GM19328 (cell line): ENCODE measurements around the gene ATP5MC2.
"Not testable (repeated sequence)": the region's sequence is repeated elsewhere in the genome, so short reads cannot be mapped to it uniquely, and the experiment has no call there.

Source experiments
- ATAC-seq: cut with Tn5 transposase; IDR thresholded peaks from one replicate; pipeline ENCODE4 v1.9.1; 2021; ENCODE audit warnings: mild to moderate bottlenecking, moderate library complexity; ENCODE audit not compliant: unreplicated experiment

ATP5MC2 gene

DNA sequence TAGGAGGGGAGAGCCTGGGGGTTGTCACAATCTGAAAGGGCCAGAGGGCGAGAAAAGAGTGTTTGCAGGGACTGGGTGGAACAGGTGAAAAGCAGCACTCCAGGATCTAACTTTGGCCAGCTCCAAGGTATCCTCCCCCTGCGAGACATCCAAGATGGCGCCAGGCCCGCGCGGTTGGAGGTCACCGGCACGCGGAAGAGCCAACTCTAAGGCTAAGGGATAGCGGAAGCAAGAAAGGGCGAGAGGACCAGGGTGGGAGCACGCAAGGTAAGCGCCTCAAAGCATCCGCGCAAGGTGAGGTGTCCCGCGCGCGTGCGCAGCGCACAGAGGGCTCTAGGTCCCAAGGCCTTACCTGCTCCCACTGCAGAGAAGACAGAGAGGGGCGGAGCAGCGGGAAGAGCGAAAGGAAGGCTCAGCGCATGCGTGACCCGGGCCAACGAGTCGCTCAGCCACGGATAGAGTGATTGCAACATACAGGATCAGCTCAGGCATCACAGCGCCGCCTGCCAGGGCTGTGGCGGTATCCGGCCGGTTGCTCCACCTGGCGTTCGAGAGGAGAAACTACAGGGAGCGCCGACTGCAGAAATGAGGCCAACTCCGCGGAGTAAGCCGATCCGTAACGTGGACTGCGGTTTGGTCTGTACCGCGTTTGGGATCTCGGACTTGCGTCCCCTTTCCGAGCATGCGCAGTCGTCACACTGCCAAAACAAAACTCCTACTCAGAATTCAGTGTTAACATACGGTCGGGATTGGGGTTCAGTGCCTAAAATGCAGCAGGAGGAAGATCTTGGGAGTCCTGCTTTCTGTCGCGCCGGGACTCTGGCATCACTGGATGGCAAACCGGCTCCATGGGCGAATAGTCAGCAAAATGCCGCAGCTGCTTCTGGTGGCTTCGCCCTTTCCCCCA lies at the start of gene ATP5MC2:
ATP5MC2 (minus strand) TSS at position 383 of the 907 bp plus-strand sequence. CDS start 3,469 bp downstream, outside the sequence.
- ATAC-seq: peak; percentile 95

DNA sequence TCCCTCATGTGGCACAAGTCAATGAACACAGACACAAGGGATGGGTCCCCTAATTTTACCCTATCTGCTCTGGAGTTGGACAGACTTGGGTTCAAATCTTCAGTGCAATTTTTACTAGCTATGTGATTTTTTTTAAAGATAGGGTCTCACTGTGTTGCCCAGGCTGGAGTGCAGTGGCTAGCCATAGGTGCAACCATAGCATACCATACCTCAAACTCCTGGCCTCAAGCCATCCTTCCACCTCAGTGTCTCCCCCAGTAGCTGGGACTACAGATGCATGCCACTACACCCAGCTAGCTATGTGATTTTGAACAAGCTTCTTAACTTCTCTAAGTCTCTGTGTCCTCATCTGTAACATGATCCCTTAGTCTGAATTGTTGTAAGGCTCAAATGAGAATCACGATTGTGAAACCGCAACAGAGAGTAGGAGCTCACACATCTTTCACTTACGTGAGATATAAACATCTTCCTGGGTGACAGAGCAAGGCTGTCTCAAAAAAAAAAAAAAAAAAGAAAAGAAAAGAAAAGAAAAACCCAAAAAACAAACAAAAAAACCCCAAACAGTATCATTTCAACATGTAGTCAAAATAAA lies 46.7 kb upstream of the ATP5MC2 start:
- no peak for ATAC-seq

GRCh38 chr12:53720946-53721345 lies 45.1 kb upstream of the ATP5MC2 start:
- no peak for ATAC-seq

GRCh38 chr12:53719649-53720048 lies 43.8 kb upstream of the ATP5MC2 start:
- no peak for ATAC-seq

DNA sequence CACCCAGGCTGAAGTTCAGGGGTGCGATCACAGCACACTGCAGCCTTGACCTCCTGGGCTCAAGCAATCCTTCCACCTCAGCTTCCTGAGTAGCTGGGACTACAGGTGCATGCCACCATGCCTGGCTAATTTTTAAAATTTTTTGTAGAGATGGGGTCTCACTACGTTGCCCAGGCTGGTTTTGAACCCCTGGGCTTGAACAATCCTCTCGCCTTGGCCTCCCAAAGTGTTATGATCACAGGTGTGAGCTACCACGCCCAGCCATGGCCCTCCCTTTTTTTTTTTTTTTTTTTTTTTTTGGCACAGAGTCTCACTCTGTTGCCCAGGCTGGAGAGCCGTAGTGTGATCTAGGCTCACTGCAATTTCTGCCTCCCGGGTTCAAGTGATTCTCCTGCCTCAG lies 42.7 kb upstream of the ATP5MC2 start:
- ATAC-seq: not testable (repeated sequence)

GRCh38 chr12:53717319-53717718 lies 41.4 kb upstream of the ATP5MC2 start:
- no peak for ATAC-seq

DNA sequence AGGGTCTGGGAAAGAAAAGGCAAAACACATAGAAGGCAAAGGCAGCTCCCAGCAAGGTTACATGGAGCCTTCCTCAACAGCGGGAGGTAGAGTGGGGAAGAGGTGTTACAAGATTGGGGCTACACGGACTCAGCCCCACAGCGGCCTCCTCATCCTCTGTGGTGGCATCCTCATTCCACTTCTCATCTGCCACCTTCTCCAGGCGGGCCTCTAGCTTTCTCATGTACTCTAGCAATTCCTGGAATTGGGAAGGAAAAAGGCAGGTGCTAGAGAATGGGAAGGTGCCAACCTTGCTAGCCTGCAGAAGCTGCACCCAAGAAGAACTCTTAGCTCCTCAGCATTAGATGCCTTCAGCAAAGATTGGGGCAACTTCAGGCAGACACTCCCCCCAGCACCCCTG lies 38.1 kb upstream of the ATP5MC2 start:
- no peak for ATAC-seq

GRCh38 chr12:53713516-53713915 lies 37.6 kb upstream of the ATP5MC2 start:
- ATAC-seq: no peak

DNA sequence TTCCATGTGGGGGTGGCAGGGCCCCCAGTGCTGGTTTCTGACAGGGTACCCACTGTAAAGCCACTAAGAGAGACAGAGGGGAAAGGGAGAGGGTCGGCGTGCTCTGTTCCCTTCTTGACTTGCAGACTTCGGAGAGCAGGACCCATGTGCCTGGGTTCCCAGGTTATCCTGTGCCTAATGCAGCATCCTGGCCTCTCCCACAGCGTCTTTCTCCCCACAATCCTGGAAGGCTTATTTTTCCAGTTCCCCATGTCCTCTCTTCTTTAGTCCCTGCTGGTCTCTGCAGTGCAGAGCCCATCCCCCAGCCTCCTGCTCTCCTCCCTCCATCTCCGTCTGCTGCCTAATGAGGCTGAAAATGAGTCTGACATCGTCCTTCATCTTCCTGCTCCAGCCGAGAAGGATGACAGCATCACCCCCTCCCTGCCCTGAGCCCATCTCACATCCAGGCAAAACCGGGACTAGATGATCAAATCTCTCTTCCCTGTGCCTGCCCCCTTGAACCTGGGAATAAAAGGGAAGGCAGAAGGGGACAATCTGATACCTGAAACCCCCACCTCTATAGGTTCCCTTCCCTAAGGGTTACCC lies 36.3 kb upstream of the ATP5MC2 start:
- no peak for ATAC-seq

- no peak for ATAC-seq
These were observed 34.2 kb upstream of the ATP5MC2 start for GRCh38 chr12:53710091-53710490.

DNA sequence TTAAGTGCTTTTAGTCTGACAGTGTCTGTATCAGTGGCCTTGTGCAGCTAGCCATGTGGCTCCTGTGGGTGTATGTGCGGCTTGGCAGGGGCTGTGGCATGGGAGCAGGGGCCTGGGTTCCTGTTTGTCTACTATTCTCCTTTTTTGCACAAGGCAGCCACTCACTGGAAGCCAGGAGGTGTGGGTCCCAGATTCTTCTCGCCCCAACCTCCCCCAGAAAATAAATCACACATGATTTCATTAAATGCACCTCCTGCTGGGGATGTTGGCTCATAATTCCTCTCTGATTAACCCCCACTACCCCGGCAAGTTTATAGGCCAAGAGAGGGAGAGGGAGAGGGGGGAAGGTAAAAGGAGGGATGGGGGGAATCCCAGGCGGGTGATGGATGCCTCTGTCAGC lies 33.8 kb upstream of the ATP5MC2 start:
- ATAC-seq: no peak

DNA sequence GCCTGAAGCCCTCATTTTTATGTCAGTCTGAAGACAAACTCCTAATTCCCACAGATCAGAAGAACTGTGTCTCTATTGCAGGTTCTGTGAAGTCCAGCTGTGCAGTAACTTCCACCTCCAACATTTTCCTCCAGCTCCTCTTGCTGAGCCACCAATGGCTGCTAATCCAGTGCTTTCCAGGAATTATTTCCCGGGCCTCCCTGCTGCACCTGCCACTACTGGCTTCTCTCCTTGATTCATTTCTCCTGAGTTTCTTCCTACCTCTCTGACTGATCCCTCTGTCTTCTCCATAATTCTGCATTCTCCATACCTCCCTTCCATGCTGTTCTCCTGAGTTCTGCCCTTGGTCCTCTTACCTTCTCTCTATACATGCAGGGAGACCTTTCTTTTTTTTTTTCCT lies 30.2 kb upstream of the ATP5MC2 start:
- no peak for ATAC-seq

DNA sequence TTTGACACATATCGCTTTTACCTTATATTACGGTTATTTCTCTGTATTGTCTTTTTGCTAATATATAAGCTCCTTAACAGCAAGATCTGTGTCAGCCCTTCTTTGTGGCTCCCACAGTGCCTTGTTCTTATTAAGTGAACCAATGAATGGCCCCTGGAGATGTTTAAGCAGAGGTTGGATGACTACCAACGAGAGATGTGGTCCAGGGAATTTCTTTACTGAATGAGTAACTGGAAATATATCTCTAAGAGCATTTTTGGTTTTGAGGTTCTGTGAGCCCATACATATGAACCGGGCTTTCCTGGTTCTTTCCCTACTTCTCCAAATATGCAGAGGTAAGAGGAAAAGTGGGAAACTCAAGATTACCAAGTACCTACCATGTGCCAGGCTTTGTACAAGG lies 27.9 kb upstream of the ATP5MC2 start:
- ATAC-seq: no peak

GRCh38 chr12:53701518-53702264 lies 25.8 kb upstream of the ATP5MC2 start:
- no peak for ATAC-seq

GRCh38 chr12:53700567-53700966 lies 24.7 kb upstream of the ATP5MC2 start:
- ATAC-seq: no peak

GRCh38 chr12:53699678-53700025 lies 23.8 kb upstream of the ATP5MC2 start:
- no peak for ATAC-seq

GRCh38 chr12:53698948-53699677 lies 23.2 kb upstream of the ATP5MC2 start:
- no peak for ATAC-seq

- no peak for ATAC-seq
These were observed 20.9 kb upstream of the ATP5MC2 start for GRCh38 chr12:53696655-53697331.

DNA sequence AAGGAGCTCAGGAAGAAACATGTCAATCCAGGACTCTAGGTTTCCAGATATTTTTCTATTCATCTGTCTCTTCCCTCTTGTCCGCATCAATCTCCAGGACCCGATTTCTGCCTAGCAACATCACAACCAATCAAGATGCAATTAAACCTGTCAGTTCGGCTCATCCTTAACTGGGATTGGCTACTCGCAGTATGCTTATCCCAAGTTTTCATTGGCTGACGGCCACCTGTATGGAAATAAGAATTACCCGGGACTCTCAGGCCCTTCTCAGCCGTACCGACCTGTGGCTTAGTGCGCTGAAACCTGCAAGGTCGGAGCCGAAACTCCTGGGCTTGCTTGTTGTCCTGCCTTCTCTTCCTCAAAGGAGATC lies 20.4 kb upstream of the ATP5MC2 start:
- ATAC-seq: no peak
